ENCODE results near the gene MTERF2. TPM values are rescaled to one million over a fixed set of nuclear protein-coding genes. Genes with fewer than 3 reads are reported as not detected.
A peak's percentile ranks its signal among the peaks of the same experiment; 100 is the strongest.

Gene MTERF2
- total and polyA plus RNA-seq, 2 of the 13 experiments (the other 11 are each of a cell fraction or from before 2014, with no cell fraction given) = 8.0 to 11.6 TPM

GRCh38 chr12:106975993-106976658, 10.8 kb downstream of the MTERF2 start (continued):
- TF ChIP-seq SMAD1 (CRISPR knock-in tag; IDR thresholded peaks at IDR 0.05; ENCODE audit: borderline replicate concordance, low read depth) (no peak), ETS1 (CRISPR knock-in tag; IDR thresholded peaks at IDR 0.05) (no peak), MYNN (CRISPR knock-in tag; IDR thresholded peaks at IDR 0.05; ENCODE audit: low read depth) (no peak), ZBTB3 (CRISPR knock-in tag; IDR thresholded peaks at IDR 0.05; ENCODE audit: borderline replicate concordance, low read depth) (no peak), MATR3 (CRISPR knock-in tag; IDR thresholded peaks at IDR 0.05) (no peak), TEAD3 (CRISPR knock-in tag; optimal IDR thresholded peaks at IDR 0.05; ENCODE audit: borderline replicate concordance) (peak; percentile 26), ATF5 (CRISPR knock-in tag; IDR thresholded peaks at IDR 0.05; ENCODE audit: low read depth) (no peak), STAT6 (CRISPR knock-in tag; IDR thresholded peaks at IDR 0.05; ENCODE audit: borderline replicate concordance) (no peak), HOXA7 (CRISPR knock-in tag; IDR thresholded peaks at IDR 0.05) (no peak), PRDM10 (CRISPR knock-in tag; IDR thresholded peaks at IDR 0.05; ENCODE audit: low read depth) (peak; percentile 23; the same call in 1 of the 2 replicates), MLX (CRISPR knock-in tag; IDR thresholded peaks at IDR 0.05) (no peak), ATF7 (IDR thresholded peaks at IDR 0.05) (no peak), ATF7 (CRISPR knock-in tag; IDR thresholded peaks at IDR 0.05) (no peak), ZNF841 (CRISPR knock-in tag; IDR thresholded peaks at IDR 0.05; ENCODE audit: borderline replicate concordance) (no peak), ZNF777 (CRISPR knock-in tag; IDR thresholded peaks at IDR 0.05) (no peak)
